Endothelial cell of umbilical vein (primary cell): ENCODE data around the gene BLOC1S4. TPM values are rescaled to one million over a fixed set of nuclear protein-coding genes. Genes with fewer than 3 reads are reported as not detected.

Source experiments
- BruUV-seq: library from RNA; stranded (reverse); fragments of 400-500 nt; replicated peaks from 2 replicates; lab custom pipeline; 2021; lab: Mats Ljungman, UMichigan
- CTCF ChIA-PET: fragments of 300-600, 350-600 bp; sonication (Branson Sonifier 250); formaldehyde crosslinking; loops from one replicate; lab custom pipeline; 2021; ENCODE audit warnings: antibody characterized with exemption, inconsistent platforms; lab: Charles Lee
- POLR2A ChIA-PET: fragments of 300-600, 350-600 bp; sonication (Branson Sonifier 250); formaldehyde crosslinking; loops from one replicate; lab custom pipeline; 2021; ENCODE audit warnings: antibody characterized with exemption, inconsistent platforms; lab: Charles Lee
- DNase-seq: peaks from one replicate; pipeline ENCODE4 v3.0.0-alpha.2; 2011; ENCODE audit warnings: low read depth, low spot score
- FAIRE-seq: peaks from 2 replicates; lab custom pipeline; 2011; peaks lifted over from hg19 to GRCh38; lab: Jason Lieb, UNC
- H2AFZ ChIP-seq: 2 replicates; pipeline ENCODE4 v1.6.0; 2012; ENCODE audit warnings: low read depth, low read length, control low read depth, inconsistent platforms
- H3K27ac ChIP-seq: 2 replicates; pipeline ENCODE4 v1.5.1; 2011; ENCODE audit warnings: low read depth, mild to moderate bottlenecking, control low read depth, low read length, moderate library complexity; ENCODE audit not compliant: insufficient read depth
- H3K27me3 ChIP-seq, 2 experiments: 2 replicates each; pipeline versions ENCODE4 v1.6.0 to v1.6.1; 2011; ENCODE audit warnings: low read length in 2 of 2, mixed read lengths in 1 of 2; ENCODE audit not compliant: control insufficient read depth in 2 of 2, insufficient read depth in 2 of 2
- H3K36me3 ChIP-seq, 2 experiments: 2 replicates in 1 of 2; 3 replicates in 1 of 2; pipeline ENCODE4 v1.5.1; 2011; ENCODE audit warnings: low read length in 2 of 2, mild to moderate bottlenecking in 1 of 2, moderate library complexity in 1 of 2; ENCODE audit not compliant: control insufficient read depth in 2 of 2, insufficient read depth in 2 of 2; ENCODE audit errors: extremely low read depth in 1 of 2
- H3K4me1 ChIP-seq: 3 replicates; pipeline ENCODE4 v1.5.1; 2011; ENCODE audit warnings: mild to moderate bottlenecking, low read length; ENCODE audit not compliant: control insufficient read depth, insufficient read depth; ENCODE audit errors: extremely low read depth
- H3K4me2 ChIP-seq: 2 replicates; pipeline ENCODE4 v1.6.1; 2011; ENCODE audit warnings: low read length, control low read depth, mixed read lengths; ENCODE audit not compliant: insufficient read depth
- H3K4me3 ChIP-seq, 3 experiments: fragments of 200-600 bp in 1 of 3; sonication (generic), shearing (Covaris generic) in 1 of 3; replicated peaks in 1 of 3; 2 replicates each; pipeline ENCODE4 v1.5.1; 2011 to 2016; ENCODE audit warnings: control low read depth in 3 of 3, low read length in 3 of 3, mild to moderate bottlenecking in 2 of 3, inconsistent platforms in 1 of 3, low read depth in 1 of 3, moderate library complexity in 1 of 3; ENCODE audit not compliant: insufficient read depth in 1 of 3
- H3K79me2 ChIP-seq: 2 replicates; pipeline ENCODE4 v1.6.0; 2012; ENCODE audit warnings: low read length, inconsistent platforms; ENCODE audit not compliant: control insufficient read depth, insufficient read depth
- H3K9ac ChIP-seq: replicated peaks from 2 replicates; pipeline ENCODE3; 2011; ENCODE audit warnings: low read length, control low read depth; ENCODE audit not compliant: insufficient read depth; ENCODE audit errors: extremely low read depth
- H3K9me1 ChIP-seq: replicated peaks from 3 replicates; pipeline ENCODE4 v1.6.0; 2011; ENCODE audit warnings: mild to moderate bottlenecking, low read length; ENCODE audit not compliant: control insufficient read depth, insufficient read depth; ENCODE audit errors: extremely low read depth
- H3K9me3 ChIP-seq: replicated peaks from 2 replicates; pipeline ENCODE4 v1.5.1; 2012; ENCODE audit warnings: low read length, inconsistent platforms; ENCODE audit not compliant: control insufficient read depth, insufficient read depth
- H4K20me1 ChIP-seq: replicated peaks from 2 replicates; pipeline ENCODE3; 2011; ENCODE audit warnings: mild to moderate bottlenecking, low read length; ENCODE audit not compliant: control insufficient read depth, insufficient read depth; ENCODE audit errors: extremely low read depth
- CTCF ChIP-seq, 2 donors: IDR thresholded peaks; 1 replicate in 1 of 2; 2 replicates in 1 of 2; pipeline ENCODE4 v1.5.1; 2011; ENCODE audit warnings: low read length in 2 of 2, mild to moderate bottlenecking in 2 of 2, moderate library complexity in 2 of 2, control low read depth in 1 of 2, inconsistent platforms in 1 of 2, low read depth in 1 of 2; ENCODE audit not compliant: insufficient read depth in 1 of 2; ENCODE audit errors: extremely low read depth in 1 of 2
- EZH2 ChIP-seq: IDR thresholded peaks from 2 replicates; pipeline ENCODE4 v1.6.1; 2012; ENCODE audit warnings: borderline replicate concordance, low read depth, mild to moderate bottlenecking, moderate library complexity, low read length, inconsistent platforms; ENCODE audit not compliant: severe bottlenecking
- FOS ChIP-seq: IDR thresholded peaks from 2 replicates; pipeline ENCODE4 v1.6.1; 2011; ENCODE audit warnings: mild to moderate bottlenecking, low read length, moderate library complexity, borderline replicate concordance; ENCODE audit not compliant: insufficient read depth
- GATA2 ChIP-seq: IDR thresholded peaks from 2 replicates; pipeline ENCODE4 v1.7.0; 2011; ENCODE audit warnings: low read depth, mild to moderate bottlenecking, moderate library complexity, mixed read lengths, low read length; ENCODE audit not compliant: insufficient read length, insufficient read depth
- JUN ChIP-seq: IDR thresholded peaks from 2 replicates; pipeline ENCODE4 v1.6.1; 2011; ENCODE audit warnings: borderline replicate concordance, low read depth; ENCODE audit not compliant: insufficient read length, insufficient read depth
- MAX ChIP-seq: IDR thresholded peaks from 2 replicates; pipeline ENCODE4 v1.6.1; 2011; ENCODE audit not compliant: insufficient read depth, insufficient read length
- MYC ChIP-seq: IDR thresholded peaks from one replicate; pipeline ENCODE4 v1.6.1; 2011; ENCODE audit warnings: mild to moderate bottlenecking, low read depth, low read length
- POLR2A ChIP-seq: IDR thresholded peaks from 2 replicates; pipeline ENCODE4 v1.6.1; 2012; ENCODE audit warnings: low read depth, mild to moderate bottlenecking, control low read depth, low read length
- POLR2AphosphoS5 ChIP-seq: IDR thresholded peaks from 2 replicates; pipeline ENCODE4 v1.6.1; 2012; ENCODE audit warnings: low read depth, mild to moderate bottlenecking, control low read depth, low read length, moderate library complexity; ENCODE audit not compliant: insufficient read depth
- dilution Hi-C: fragments of 300-500 bp; cut with MboI; formaldehyde crosslinking; loops from one replicate; pipeline ENCODE4 v1.15.0; 2019; ENCODE audit warnings: low sequenced_read_pairs; ENCODE audit not compliant: extremely low pct_ligation_motif_present
- intact Hi-C: fragments of 100-400 bp; cut with micrococcal nuclease; formaldehyde crosslinking; loops from one replicate; pipeline ENCODE4 v1.10.0; 2022
- polyA plus RNA-seq, 4 experiments: library from polyadenylated mRNA; depleted of rRNA in 3 of 4; stranded (reverse) in 3 of 4; unstranded in 1 of 4; fragments of >200 nt; gene quantifications; 2 replicates each; pipeline versions ENCODE4 v1.2.1 to v1.2.3, GENCODE V29; 2011 to 2012; ENCODE audit warnings: missing spikeins in 1 of 4
- total RNA-seq: library from RNA; stranded (reverse); gene quantifications from 2 replicates; pipeline ENCODE4 v1.2.3, GENCODE V29; 2021

BLOC1S4 gene
- total and polyA plus RNA-seq, 2 donors (not counting 3 experiments of a cell fraction or from before 2014, with no cell fraction given) = 12.7 to 16.9 TPM

- H3K27ac ChIP-seq = no peak overlapping the region
- H3K4me2 ChIP-seq = peak overlapping the region; percentile 8
- no peaks in the 10 kb centered on the region for H4K20me1 ChIP-seq
- TF ChIP-seq MYC (no peak), POLR2AphosphoS5 (no peak), MAX (no peak), FOS (no peak), JUN (no peak), EZH2 (no peak), GATA2 (no peak), POLR2A (no peak), CTCF (IDR thresholded peaks at IDR 0.05; ENCODE audit: extremely low read depth in 1 of 2, insufficient read depth in 1 of 2, low read depth in 1 of 2, low read length in 2 of 2) (no peak)
- intact Hi-C loops = no loop called here
- H3K36me3 ChIP-seq = no peaks in the 10 kb centered on the region
- BruUV-seq = no TSS peak
- no peaks in the 10 kb centered on the region for H3K9me3 ChIP-seq
- CTCF ChIA-PET = interaction anchor here (0.9 to 1.4 kb wide), 2 partner anchors 14 kb away, joined by 3 read pairs; no protein-coding TSS in a partner anchor
- no peaks in the 10 kb centered on the region for H3K27me3 ChIP-seq
- POLR2A ChIA-PET = interaction anchor here (0.6 kb wide), 1 partner anchor 90 kb away, joined by 3 read pairs; no protein-coding TSS in a partner anchor
- no peak overlapping the region for H2AFZ ChIP-seq
- DNase-seq (no peak), FAIRE-seq (no peak)
- dilution Hi-C loops = no loop called here
- H3K9me1 ChIP-seq = no peaks in the 10 kb centered on the region
- no peak overlapping the region for H3K9ac ChIP-seq
- H3K79me2 ChIP-seq = peaks cover 27% of the 10 kb centered on the region
- H3K4me3 ChIP-seq = no peak overlapping the region
- peaks cover 10% of the 10 kb centered on the region for H3K4me1 ChIP-seq
Observed at GRCh38 chr4:6676722-6677558, 39.0 kb upstream of the BLOC1S4 start.
